Measurements from ENCODE around the gene KIRREL3. TPM values are rescaled to one million over a fixed set of nuclear protein-coding genes. Genes with fewer than 3 reads are reported as not detected.

KIRREL3 gene
- total RNA-seq, 1 donor from 2014 or later, result 0.38 TPM

GRCh38 chr11:126899961-126900748, 100.4 kb downstream of the KIRREL3 start:
- peak overlapping the region; percentile 39 for H3K27ac Mint-ChIP-seq (ENCODE audit: unreplicated experiment)
- H3K4me3 Mint-ChIP-seq (ENCODE audit: unreplicated experiment), result no peak overlapping the region
- no peak for DNase-seq (ENCODE audit: low spot score)
- peaks cover 14% of the 10 kb centered on the region for H3K4me1 Mint-ChIP-seq (ENCODE audit: unreplicated experiment)
- peaks cover 2% of the 10 kb centered on the region for H3K27me3 Mint-ChIP-seq (ENCODE audit: unreplicated experiment)
- peaks cover 7% of the 10 kb centered on the region for H3K36me3 Mint-ChIP-seq (ENCODE audit: low read depth, unreplicated experiment)
- TF ChIP-seq CTCF (IDR thresholded peaks at IDR 0.05; ENCODE audit: unreplicated experiment), result no peak
- peaks cover 5% of the 10 kb centered on the region for H3K9me3 Mint-ChIP-seq (ENCODE audit: unreplicated experiment)

GRCh38 chr11:126898802-126899201, 101.8 kb downstream of the KIRREL3 start:
- DNase-seq (ENCODE audit: low spot score), result no peak
- peaks cover 7% of the 10 kb centered on the region for H3K36me3 Mint-ChIP-seq (ENCODE audit: low read depth, unreplicated experiment)
- H3K4me1 Mint-ChIP-seq (ENCODE audit: unreplicated experiment), result peaks cover 18% of the 10 kb centered on the region
- peaks cover 5% of the 10 kb centered on the region for H3K9me3 Mint-ChIP-seq (ENCODE audit: unreplicated experiment)
- H3K4me3 Mint-ChIP-seq (ENCODE audit: unreplicated experiment), result no peak overlapping the region
- TF ChIP-seq CTCF (IDR thresholded peaks at IDR 0.05; ENCODE audit: unreplicated experiment), result no peak
- H3K27me3 Mint-ChIP-seq (ENCODE audit: unreplicated experiment), result no peaks in the 10 kb centered on the region
- H3K27ac Mint-ChIP-seq (ENCODE audit: unreplicated experiment), result no peak overlapping the region

GRCh38 chr11:126897430-126897829, 103.1 kb downstream of the KIRREL3 start:
- Mint-ChIP-seq H3K36me3 (ENCODE audit: low read depth, unreplicated experiment) (peaks cover 7% of the 10 kb centered on the region), H3K9me3 (ENCODE audit: unreplicated experiment) (peaks cover 5% of the 10 kb centered on the region), H3K27me3 (ENCODE audit: unreplicated experiment) (no peaks in the 10 kb centered on the region)

GRCh38 chr11:126896025-126896424, 104.5 kb downstream of the KIRREL3 start:
- H3K4me3 Mint-ChIP-seq (ENCODE audit: unreplicated experiment), result no peak overlapping the region
- peaks cover 5% of the 10 kb centered on the region for H3K9me3 Mint-ChIP-seq (ENCODE audit: unreplicated experiment)
- TF ChIP-seq CTCF (IDR thresholded peaks at IDR 0.05; ENCODE audit: unreplicated experiment), result no peak
- H3K27ac Mint-ChIP-seq (ENCODE audit: unreplicated experiment), result no peak overlapping the region
- peaks cover 7% of the 10 kb centered on the region for H3K36me3 Mint-ChIP-seq (ENCODE audit: low read depth, unreplicated experiment)
- no peak for DNase-seq (ENCODE audit: low spot score)
- H3K27me3 Mint-ChIP-seq (ENCODE audit: unreplicated experiment), result no peaks in the 10 kb centered on the region
- peaks cover 20% of the 10 kb centered on the region for H3K4me1 Mint-ChIP-seq (ENCODE audit: unreplicated experiment)

More at GRCh38 chr11:126897430-126897829, 103.1 kb downstream of the KIRREL3 start:
- no peak overlapping the region for H3K27ac Mint-ChIP-seq (ENCODE audit: unreplicated experiment)
- H3K4me1 Mint-ChIP-seq (ENCODE audit: unreplicated experiment), result peaks cover 20% of the 10 kb centered on the region
- no peak for TF ChIP-seq CTCF (IDR thresholded peaks at IDR 0.05; ENCODE audit: unreplicated experiment)
- no peak for DNase-seq (ENCODE audit: low spot score)
- H3K4me3 Mint-ChIP-seq (ENCODE audit: unreplicated experiment), result no peak overlapping the region

- H3K27ac Mint-ChIP-seq (ENCODE audit: unreplicated experiment), result no peak overlapping the region
- no peak for TF ChIP-seq CTCF (IDR thresholded peaks at IDR 0.05; ENCODE audit: unreplicated experiment)
- H3K9me3 Mint-ChIP-seq (ENCODE audit: unreplicated experiment), result peaks cover 5% of the 10 kb centered on the region
- H3K4me1 Mint-ChIP-seq (ENCODE audit: unreplicated experiment), result peaks cover 6% of the 10 kb centered on the region
- H3K36me3 Mint-ChIP-seq (ENCODE audit: low read depth, unreplicated experiment), result peaks cover 7% of the 10 kb centered on the region
- no peaks in the 10 kb centered on the region for H3K27me3 Mint-ChIP-seq (ENCODE audit: unreplicated experiment)
- DNase-seq (ENCODE audit: low spot score), result no peak
- no peak overlapping the region for H3K4me3 Mint-ChIP-seq (ENCODE audit: unreplicated experiment)
These were observed 106.8 kb downstream of the KIRREL3 start for GRCh38 chr11:126893796-126894195.
